22Rv1 (cell line): Measurements from ENCODE around the gene NOX3.

ENCODE experiments used
- H3K27ac ChIP-seq: fragments of 450-650 bp; 2 replicates; pipeline ENCODE4 v1.5.1; 2017
- CTCF ChIP-seq: fragments of 450-650 bp; IDR thresholded peaks from 2 replicates; pipeline ENCODE4 v1.5.1; 2017; ENCODE audit warnings: mild to moderate bottlenecking
- ZFX ChIP-seq: fragments of 450-650 bp; IDR thresholded peaks from 2 replicates; pipeline ENCODE4 v1.6.1; 2017; ENCODE audit warnings: antibody characterized with exemption, borderline replicate concordance

Gene NOX3

GRCh38 chr6:155440398-155441111 lies 15.1 kb downstream of the NOX3 start:
- no peak overlapping the region for H3K27ac ChIP-seq
- TF ChIP-seq ZFX, result no peak
- TF ChIP-seq CTCF, result no peak

GRCh38 chr6:155439376-155439775 lies 16.3 kb downstream of the NOX3 start:
- no peak for TF ChIP-seq CTCF
- no peak for TF ChIP-seq ZFX
- H3K27ac ChIP-seq, result no peak overlapping the region

GRCh38 chr6:155436981-155437749 lies 18.5 kb downstream of the NOX3 start:
- no peak for TF ChIP-seq ZFX
- TF ChIP-seq CTCF, result no peak

GRCh38 chr6:155434829-155435423 lies 20.7 kb downstream of the NOX3 start:
- TF ChIP-seq CTCF (no peak), ZFX (no peak)
- H3K27ac ChIP-seq, result no peak overlapping the region

More at GRCh38 chr6:155436981-155437749, 18.5 kb downstream of the NOX3 start:
- H3K27ac ChIP-seq, result no peak overlapping the region

- TF ChIP-seq ZFX (no peak), CTCF (no peak)
- H3K27ac ChIP-seq, result no peak overlapping the region
Observed at GRCh38 chr6:155434096-155434495, 21.5 kb downstream of the NOX3 start.

GRCh38 chr6:155432293-155432692 lies 23.3 kb downstream of the NOX3 start:
- H3K27ac ChIP-seq, result no peak overlapping the region
- no peak for TF ChIP-seq CTCF
- no peak for TF ChIP-seq ZFX
